Loucy (cell line): ENCODE measurements around the gene ASIC2.

ENCODE experiments used
- H2AFZ ChIP-seq: fragments of 200-600 bp; sonication (generic); 2 replicates; pipeline ENCODE4 v1.6.0; 2016; ENCODE audit warnings: antibody characterized with exemption, mild to moderate bottlenecking, low read length, moderate library complexity
- H3F3A ChIP-seq: fragments of 200-600 bp; 2 replicates; pipeline ENCODE4 v1.6.0; 2016; ENCODE audit warnings: antibody characterized with exemption, low read depth, mild to moderate bottlenecking
- H3K27me3 ChIP-seq: fragments of 200-600 bp; sonication (generic); 2 replicates; pipeline ENCODE4 v1.6.1; 2014; ENCODE audit warnings: low read length, mild to moderate bottlenecking; ENCODE audit not compliant: insufficient read depth, poor library complexity, severe bottlenecking
- H3K36me3 ChIP-seq: fragments of 200-600 bp; sonication (generic); 2 replicates; pipeline ENCODE4 v1.6.1; 2016; ENCODE audit warnings: low read length; ENCODE audit not compliant: insufficient read depth
- H3K4me1 ChIP-seq: fragments of 200-600 bp; sonication (generic); 2 replicates; pipeline ENCODE4 v1.5.1; 2014; ENCODE audit warnings: low read length, mild to moderate bottlenecking; ENCODE audit not compliant: insufficient read depth, poor library complexity, severe bottlenecking
- H3K4me2 ChIP-seq: fragments of 200-600 bp; sonication (generic); 2 replicates; pipeline ENCODE4 v1.6.0; 2014; ENCODE audit warnings: antibody characterized with exemption, low read length, low read depth, mild to moderate bottlenecking; ENCODE audit not compliant: poor library complexity, severe bottlenecking
- H3K4me3 ChIP-seq: fragments of 200-600 bp; sonication (generic); 2 replicates; pipeline ENCODE4 v1.5.1; 2014; ENCODE audit warnings: low read length, mild to moderate bottlenecking, mixed read lengths; ENCODE audit not compliant: poor library complexity, severe bottlenecking
- H3K79me2 ChIP-seq: fragments of 200-600 bp; sonication (generic); 2 replicates; pipeline ENCODE4 v1.6.1; 2014; ENCODE audit warnings: low read length; ENCODE audit not compliant: insufficient read depth
- H3K9ac ChIP-seq: fragments of 200-600 bp; sonication (generic); 2 replicates; pipeline ENCODE4 v1.6.0; 2014; ENCODE audit warnings: mild to moderate bottlenecking, low read depth, low read length, moderate library complexity; ENCODE audit not compliant: poor library complexity, severe bottlenecking
- H3K9me2 ChIP-seq: fragments of 200-600 bp; sonication (generic); replicated peaks from 2 replicates; pipeline ENCODE4 v1.6.1; 2016; ENCODE audit warnings: low read depth, low read length, mixed read lengths
- H3K9me3 ChIP-seq: fragments of 200-600 bp; sonication (generic); 2 replicates; pipeline ENCODE4 v1.6.1; 2014; ENCODE audit warnings: mild to moderate bottlenecking, antibody characterized with exemption, low read length, low read depth; ENCODE audit not compliant: insufficient read depth
- H4K20me1 ChIP-seq: fragments of 200-600 bp; sonication (generic); 2 replicates; pipeline ENCODE4 v1.6.0; 2014; ENCODE audit warnings: antibody characterized with exemption, low read length, mild to moderate bottlenecking; ENCODE audit not compliant: insufficient read depth, poor library complexity, severe bottlenecking
- EZH2phosphoT487 ChIP-seq: fragments of 200-600 bp; IDR thresholded peaks from 2 replicates; pipeline ENCODE4 v1.6.1; 2018; ENCODE audit warnings: antibody characterized with exemption, mild to moderate bottlenecking, moderate library complexity, borderline replicate concordance
- TF ChIP-seq, protein P1 (sequence below): fragments of 200-600 bp; sonication (generic); conservative IDR thresholded peaks from 2 replicates; pipeline ENCODE4 v1.5.1; 2014; ENCODE audit warnings: mild to moderate bottlenecking, antibody characterized with exemption, low read length

The ASIC2 gene

DNA sequence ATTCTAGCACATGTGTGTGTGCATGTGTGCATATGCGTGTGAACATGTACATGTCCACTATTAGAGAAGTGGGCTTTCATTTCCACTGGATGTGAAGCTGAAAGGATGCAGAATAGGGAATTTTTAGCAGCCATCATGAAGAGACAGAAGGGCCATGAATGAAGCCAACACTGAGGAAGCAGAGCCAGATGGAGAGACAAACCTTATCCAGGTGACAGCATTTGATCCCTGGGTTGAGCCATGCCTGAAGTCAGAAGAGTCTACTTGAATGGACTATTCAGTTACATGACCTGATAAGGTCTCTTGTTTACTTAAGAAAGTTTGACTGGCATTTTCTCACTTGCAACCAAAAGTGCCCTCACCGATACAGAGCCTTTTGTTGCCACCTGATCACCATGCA, 88.4 kb downstream of the ASIC2 start:
- H3K4me2 ChIP-seq, result no peak overlapping the region
- H3K4me3 ChIP-seq, result no peak overlapping the region
- TF ChIP-seq, protein P1, sequence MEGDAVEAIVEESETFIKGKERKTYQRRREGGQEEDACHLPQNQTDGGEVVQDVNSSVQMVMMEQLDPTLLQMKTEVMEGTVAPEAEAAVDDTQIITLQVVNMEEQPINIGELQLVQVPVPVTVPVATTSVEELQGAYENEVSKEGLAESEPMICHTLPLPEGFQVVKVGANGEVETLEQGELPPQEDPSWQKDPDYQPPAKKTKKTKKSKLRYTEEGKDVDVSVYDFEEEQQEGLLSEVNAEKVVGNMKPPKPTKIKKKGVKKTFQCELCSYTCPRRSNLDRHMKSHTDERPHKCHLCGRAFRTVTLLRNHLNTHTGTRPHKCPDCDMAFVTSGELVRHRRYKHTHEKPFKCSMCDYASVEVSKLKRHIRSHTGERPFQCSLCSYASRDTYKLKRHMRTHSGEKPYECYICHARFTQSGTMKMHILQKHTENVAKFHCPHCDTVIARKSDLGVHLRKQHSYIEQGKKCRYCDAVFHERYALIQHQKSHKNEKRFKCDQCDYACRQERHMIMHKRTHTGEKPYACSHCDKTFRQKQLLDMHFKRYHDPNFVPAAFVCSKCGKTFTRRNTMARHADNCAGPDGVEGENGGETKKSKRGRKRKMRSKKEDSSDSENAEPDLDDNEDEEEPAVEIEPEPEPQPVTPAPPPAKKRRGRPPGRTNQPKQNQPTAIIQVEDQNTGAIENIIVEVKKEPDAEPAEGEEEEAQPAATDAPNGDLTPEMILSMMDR, result no peak
- TF ChIP-seq EZH2phosphoT487, result no peak
- H3K4me1 ChIP-seq, result no peaks in the 10 kb centered on the region
- H3K79me2 ChIP-seq, result no peaks in the 10 kb centered on the region
- H3F3A ChIP-seq, result no peaks in the 10 kb centered on the region
- H3K9ac ChIP-seq, result no peak overlapping the region
- H3K27me3 ChIP-seq, result no peaks in the 10 kb centered on the region
- H4K20me1 ChIP-seq, result no peaks in the 10 kb centered on the region
- no peak overlapping the region for H2AFZ ChIP-seq
- H3K36me3 ChIP-seq, result no peaks in the 10 kb centered on the region
- no peaks in the 10 kb centered on the region; the same call in 1 of the 2 replicates for H3K9me3 ChIP-seq
- H3K9me2 ChIP-seq, result no peaks in the 10 kb centered on the region

DNA sequence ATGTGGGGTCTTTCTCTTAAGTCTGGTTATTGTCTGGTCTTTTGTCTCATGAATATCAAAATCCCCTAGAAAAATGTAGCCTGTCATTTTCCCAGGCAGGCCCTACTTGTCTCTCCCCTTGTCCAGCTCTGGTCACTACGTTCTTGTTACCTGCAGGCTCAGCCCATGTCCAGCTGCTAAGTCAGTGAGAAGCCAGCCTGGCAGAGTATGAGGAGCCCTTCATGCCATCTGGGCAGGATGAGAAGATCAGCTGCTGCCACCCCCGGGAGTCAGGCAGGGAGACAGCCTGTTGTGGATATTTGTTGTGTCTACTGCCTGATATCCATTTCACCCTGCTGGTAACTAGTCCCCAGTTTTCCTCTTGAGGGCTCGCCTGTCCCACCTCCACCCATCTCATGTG, 88.9 kb downstream of the ASIC2 start:
- Histone ChIP-seq H2AFZ (no peak overlapping the region), H3K79me2 (no peaks in the 10 kb centered on the region), H3K9ac (no peak overlapping the region), H3F3A (no peaks in the 10 kb centered on the region), H3K9me3 (no peaks in the 10 kb centered on the region; the same call in 1 of the 2 replicates), H3K27me3 (no peaks in the 10 kb centered on the region), H4K20me1 (no peaks in the 10 kb centered on the region), H3K36me3 (no peaks in the 10 kb centered on the region), H3K4me1 (no peaks in the 10 kb centered on the region), H3K4me2 (no peak overlapping the region), H3K4me3 (no peak overlapping the region), H3K9me2 (no peaks in the 10 kb centered on the region)
- TF ChIP-seq, protein P1, result no peak
- no peak for TF ChIP-seq EZH2phosphoT487

DNA sequence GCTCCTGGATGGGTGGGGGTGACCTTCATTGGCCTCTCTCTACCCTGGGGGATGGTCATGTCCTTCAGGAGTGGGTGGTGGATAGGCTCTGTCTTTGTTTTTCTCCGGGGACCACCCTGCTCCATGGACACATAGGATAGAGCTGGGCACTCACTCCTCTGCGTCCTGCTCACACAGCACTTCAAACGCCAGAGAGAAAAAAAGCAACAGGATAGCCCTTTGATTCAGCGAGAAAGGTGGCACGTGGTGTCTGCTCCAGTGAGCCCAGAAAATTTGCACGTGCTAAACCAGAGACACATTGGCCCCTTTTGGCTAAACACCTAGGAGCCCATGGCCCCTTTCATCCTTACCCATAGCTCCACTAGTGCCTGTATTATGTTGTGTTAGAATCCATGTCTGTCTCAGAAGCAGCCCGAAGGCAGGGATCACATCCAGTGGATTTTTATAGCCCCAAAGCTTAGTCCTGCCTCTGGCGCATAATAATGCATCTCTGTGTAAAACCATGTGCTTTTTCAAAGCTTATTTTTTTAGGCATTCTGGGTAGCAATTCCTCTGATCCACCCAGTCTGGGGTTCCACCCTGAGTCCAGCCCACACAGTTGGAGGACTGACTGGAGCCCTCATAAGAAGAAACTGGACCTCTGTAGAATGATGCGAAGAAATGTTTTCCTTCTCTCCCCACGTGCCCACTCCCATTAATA, 90.1 kb downstream of the ASIC2 start:
- Histone ChIP-seq H3K9me3 (no peaks in the 10 kb centered on the region; the same call in 1 of the 2 replicates), H4K20me1 (no peaks in the 10 kb centered on the region), H3K79me2 (no peaks in the 10 kb centered on the region), H3K36me3 (no peaks in the 10 kb centered on the region), H3K4me3 (no peak overlapping the region), H3K9ac (no peak overlapping the region), H3K4me2 (no peak overlapping the region), H3K9me2 (no peaks in the 10 kb centered on the region), H2AFZ (no peak overlapping the region), H3K4me1 (no peaks in the 10 kb centered on the region), H3F3A (no peaks in the 10 kb centered on the region), H3K27me3 (no peaks in the 10 kb centered on the region)
- TF ChIP-seq, protein P1, result no peak
- TF ChIP-seq EZH2phosphoT487, result no peak
